Activated CD4-positive, alpha-beta memory T cell treated with anti-CD3 and anti-CD28 coated beads, Interleukin-2, amount 10 ng/mL, durations not matched to agents 7 days and 5 days (primary cell): ENCODE data around the gene DNAH3. TPM values are rescaled to one million over a fixed set of nuclear protein-coding genes. Genes with fewer than 3 reads are reported as not detected.
"Not testable (repeated sequence)": the region's sequence is repeated elsewhere in the genome, so short reads cannot be mapped to it uniquely, and the experiment has no call there.

Source experiments
- CTCF ChIA-PET: fragments of 350-600 bp; sonication (Branson Sonifier 250); formaldehyde crosslinking; loops from one replicate; lab custom pipeline; 2021; ENCODE audit warnings: antibody characterized with exemption, inconsistent platforms; lab: Charles Lee
- POLR2A ChIA-PET: fragments of 350-600 bp; sonication (Branson Sonifier 250); formaldehyde crosslinking; loops from one replicate; lab custom pipeline; 2021; ENCODE audit warnings: antibody characterized with exemption; lab: Charles Lee
- DNase-seq: peaks from one replicate; pipeline ENCODE4 v3.0.0-alpha.2; 2020
- H3K27ac Mint-ChIP-seq: one replicate; pipeline ENCODE4 v1.8.0; 2021; ENCODE audit warnings: mild to moderate bottlenecking, mixed read lengths
- H3K27me3 Mint-ChIP-seq: one replicate; pipeline ENCODE4 v1.8.0; 2021; ENCODE audit warnings: mixed read lengths
- H3K36me3 Mint-ChIP-seq: one replicate; pipeline ENCODE4 v1.8.0; 2021; ENCODE audit warnings: low read depth, mixed read lengths
- H3K4me1 Mint-ChIP-seq: one replicate; pipeline ENCODE4 v1.8.0; 2021; ENCODE audit warnings: mixed read lengths
- H3K4me3 Mint-ChIP-seq: one replicate; pipeline ENCODE4 v1.8.0; 2021; ENCODE audit warnings: mild to moderate bottlenecking, mixed read lengths
- H3K9me3 Mint-ChIP-seq: one replicate; pipeline ENCODE4 v1.8.0; 2021; ENCODE audit warnings: mixed read lengths
- total RNA-seq, 2 experiments: library from RNA; stranded (reverse); gene quantifications; one replicate each; pipeline ENCODE4 v1.2.3, GENCODE V29; 2021

The DNAH3 gene
- total RNA-seq, 2 experiments from 2014 or later: 0.03 to 0.05 TPM

- H3K4me3 Mint-ChIP-seq, POLR2A ChIA-PET, H3K36me3 Mint-ChIP-seq, DNase-seq, H3K9me3 Mint-ChIP-seq, CTCF ChIA-PET, H3K4me1 Mint-ChIP-seq, H3K27ac Mint-ChIP-seq: not testable (repeated sequence)
- H3K27me3 Mint-ChIP-seq: peaks cover 18% of the 10 kb centered on the region
These were observed 102.3 kb downstream of the DNAH3 start for GRCh38 chr16:21048091-21048912.

DNA sequence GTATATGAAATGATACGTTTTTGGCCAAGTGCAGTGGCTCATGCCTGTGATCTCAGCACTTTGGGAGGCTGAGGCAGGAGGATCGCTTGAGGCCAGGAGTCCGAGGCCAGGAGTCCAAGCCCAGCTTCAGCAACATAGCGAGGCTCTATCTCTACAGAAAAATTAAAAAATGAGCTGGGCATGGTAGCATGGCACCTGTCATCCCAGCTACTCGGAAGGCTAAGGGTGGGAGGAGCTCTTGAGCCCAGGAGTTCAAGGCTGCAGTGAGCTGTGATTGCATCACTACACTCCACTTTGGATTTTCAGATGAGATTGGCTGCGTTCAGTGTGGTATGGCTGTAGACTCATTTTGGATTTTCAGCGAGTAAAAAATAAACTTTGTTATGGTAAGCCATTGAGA is 112.4 kb downstream of the DNAH3 start:
- Mint-ChIP-seq H3K36me3 (no peaks in the 10 kb centered on the region), H3K4me1 (no peaks in the 10 kb centered on the region), H3K9me3 (no peaks in the 10 kb centered on the region), H3K27me3 (peaks cover 5% of the 10 kb centered on the region), H3K27ac (no peak overlapping the region), H3K4me3 (no peak overlapping the region)
- no peak for DNase-seq
- CTCF ChIA-PET: interaction anchor here (0.6 kb wide), 1 partner anchor 41 kb away, joined by 4 read pairs; no protein-coding TSS in a partner anchor
- POLR2A ChIA-PET: no interaction called here

DNA sequence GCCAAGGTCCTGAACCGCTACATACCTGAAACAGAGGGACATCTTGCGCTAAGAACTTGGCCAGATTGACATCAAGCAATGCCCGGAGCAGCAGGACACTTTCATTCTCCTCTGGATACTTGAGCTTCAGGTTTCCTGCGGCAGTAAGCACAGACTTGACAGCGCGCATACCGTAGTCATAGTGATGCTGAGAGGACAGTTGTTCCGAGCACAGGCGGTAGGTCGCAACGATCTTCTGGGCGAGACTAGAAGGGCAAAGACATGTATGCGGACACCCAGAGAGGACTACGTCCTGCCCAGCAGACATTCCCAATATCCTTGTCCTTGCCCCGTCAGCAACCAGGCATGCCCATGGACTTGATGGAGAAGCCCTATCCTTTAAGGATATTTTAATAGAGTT is 112.9 kb downstream of the DNAH3 start:
- POLR2A ChIA-PET: no interaction called here
- H3K27me3 Mint-ChIP-seq: peaks cover 5% of the 10 kb centered on the region
- no peaks in the 10 kb centered on the region for H3K4me1 Mint-ChIP-seq

DNA sequence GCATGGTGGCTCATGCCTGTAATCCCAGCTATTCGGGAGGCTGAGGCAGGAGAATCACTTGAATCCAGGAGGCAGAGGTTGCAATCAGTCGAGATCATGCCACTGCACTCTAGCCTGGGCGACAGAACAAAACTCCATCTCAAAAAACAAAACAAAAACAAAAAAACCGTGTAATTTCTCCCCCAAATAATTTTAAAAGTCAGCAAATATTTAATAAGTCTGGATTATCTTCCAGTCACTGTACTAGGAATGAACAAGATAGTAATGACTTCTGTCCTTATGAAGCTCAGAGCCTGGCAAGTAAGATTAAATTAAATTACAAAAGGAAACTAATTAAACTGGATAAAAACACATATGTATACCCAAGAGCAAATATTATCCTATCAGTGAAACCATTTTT is 113.5 kb downstream of the DNAH3 start:
- Mint-ChIP-seq H3K4me3 (no peak overlapping the region), H3K36me3 (no peaks in the 10 kb centered on the region), H3K27me3 (peaks cover 5% of the 10 kb centered on the region), H3K27ac (no peak overlapping the region), H3K4me1 (no peaks in the 10 kb centered on the region), H3K9me3 (no peaks in the 10 kb centered on the region)
- ChIA-PET CTCF (no interaction called here), POLR2A (no interaction called here)
- no peak for DNase-seq

More for the DNA sequence above, 112.9 kb downstream of the DNAH3 start:
- Mint-ChIP-seq H3K27ac (no peak overlapping the region), H3K4me3 (no peak overlapping the region), H3K36me3 (no peaks in the 10 kb centered on the region), H3K9me3 (no peaks in the 10 kb centered on the region)
- CTCF ChIA-PET: interaction anchor here (0.6 kb wide), 1 partner anchor 40 kb away, joined by 4 read pairs; no protein-coding TSS in a partner anchor
- no peak for DNase-seq

DNA sequence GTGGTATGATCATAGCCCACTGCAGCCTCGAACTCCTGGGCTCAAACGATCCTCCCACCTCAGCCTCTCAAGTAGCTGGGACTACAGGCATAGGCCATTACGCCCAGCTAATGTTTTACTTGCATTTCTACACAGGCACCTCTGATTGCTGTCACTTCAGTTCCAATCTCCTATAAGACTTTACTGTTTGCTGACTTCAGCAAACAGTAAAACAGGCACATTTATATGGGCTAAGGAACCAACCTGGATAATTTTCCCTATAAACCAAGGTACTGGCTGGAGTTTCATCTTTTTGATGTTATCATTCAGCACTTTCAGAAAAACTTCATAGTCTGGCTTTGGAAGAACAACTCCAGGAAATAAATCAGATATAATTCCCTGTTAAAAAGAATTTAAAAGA is 114.2 kb downstream of the DNAH3 start:
- Mint-ChIP-seq H3K36me3 (no peaks in the 10 kb centered on the region), H3K27me3 (peaks cover 8% of the 10 kb centered on the region), H3K4me3 (no peak overlapping the region), H3K27ac (no peak overlapping the region), H3K4me1 (no peaks in the 10 kb centered on the region), H3K9me3 (no peaks in the 10 kb centered on the region)
- POLR2A ChIA-PET: no interaction called here
- DNase-seq: no peak
- CTCF ChIA-PET: no interaction called here

DNA sequence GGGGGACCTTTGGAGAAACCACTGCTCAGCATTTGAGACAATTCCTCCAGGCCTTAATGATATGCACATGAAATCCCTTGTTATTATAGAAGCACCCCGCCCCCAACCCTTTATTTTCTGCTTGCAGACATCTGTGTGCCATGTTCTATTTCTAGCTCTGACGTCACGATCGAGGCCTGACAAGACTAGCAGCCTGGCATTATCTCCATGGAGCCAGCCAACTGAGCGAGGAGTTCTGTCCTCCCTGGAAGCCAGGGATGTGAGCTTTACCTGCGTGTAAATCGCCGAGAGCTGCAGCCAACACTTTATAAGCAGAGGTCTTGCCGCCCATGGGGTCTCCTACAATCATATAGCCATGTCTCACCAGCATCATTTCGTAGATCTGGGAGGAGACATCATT is 116.9 kb downstream of the DNAH3 start:
- ChIA-PET POLR2A (no interaction called here), CTCF (no interaction called here)
- Mint-ChIP-seq H3K27ac (no peak overlapping the region), H3K36me3 (no peaks in the 10 kb centered on the region), H3K4me3 (no peak overlapping the region), H3K27me3 (peaks cover 8% of the 10 kb centered on the region), H3K9me3 (no peaks in the 10 kb centered on the region), H3K4me1 (no peaks in the 10 kb centered on the region)
- no peak for DNase-seq

DNA sequence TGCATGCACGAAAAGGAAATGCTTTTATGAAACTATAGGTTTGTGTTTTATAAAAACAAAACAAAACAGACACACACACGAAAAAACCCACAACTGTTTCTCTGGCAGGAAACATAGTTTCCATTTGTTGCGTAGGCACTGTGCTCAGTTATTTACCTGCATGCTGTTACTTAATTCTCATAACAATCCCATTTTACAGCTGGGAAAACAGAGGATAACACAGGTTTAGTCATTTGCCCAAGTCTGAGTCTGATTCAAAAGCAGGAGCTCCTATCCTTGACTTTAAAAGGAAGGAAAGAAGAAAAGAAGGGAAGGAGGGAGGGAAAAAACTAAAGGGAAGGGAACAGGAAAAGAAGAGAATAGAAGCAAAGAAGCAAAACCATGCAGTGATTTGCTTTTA is 117.4 kb downstream of the DNAH3 start:
- Mint-ChIP-seq H3K4me3 (no peak overlapping the region), H3K4me1 (no peaks in the 10 kb centered on the region), H3K36me3 (no peaks in the 10 kb centered on the region), H3K27ac (no peak overlapping the region), H3K27me3 (peaks cover 8% of the 10 kb centered on the region), H3K9me3 (no peaks in the 10 kb centered on the region)
- ChIA-PET POLR2A (no interaction called here), CTCF (no interaction called here)
- no peak for DNase-seq

DNA sequence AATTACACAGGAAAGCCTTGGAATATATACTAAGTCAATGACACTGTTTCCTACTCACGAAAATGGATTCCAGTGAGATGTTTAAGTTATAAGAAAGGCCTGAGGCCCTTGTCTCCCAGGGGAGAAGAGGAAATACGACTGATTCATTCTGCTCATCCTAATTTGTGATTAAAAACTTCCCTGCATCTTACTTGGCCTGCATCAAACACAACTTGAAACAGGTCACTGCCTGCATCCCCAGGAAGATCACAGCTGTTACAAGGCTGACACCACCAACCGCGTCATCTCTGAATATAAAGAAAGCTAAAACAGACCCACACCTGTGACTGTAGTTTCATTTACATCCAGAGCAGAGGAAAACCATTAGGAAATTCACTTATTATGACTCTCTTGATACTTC is 121.9 kb downstream of the DNAH3 start:
- H3K36me3 Mint-ChIP-seq: no peaks in the 10 kb centered on the region
- POLR2A ChIA-PET: no interaction called here
- CTCF ChIA-PET: interaction anchor here (0.7 kb wide), 1 partner anchor 255 kb away, joined by 3 read pairs; no protein-coding TSS in a partner anchor
- H3K9me3 Mint-ChIP-seq: no peaks in the 10 kb centered on the region
- DNase-seq: no peak
- no peak overlapping the region for H3K4me3 Mint-ChIP-seq
- H3K4me1 Mint-ChIP-seq: peaks cover 6% of the 10 kb centered on the region
- no peak overlapping the region for H3K27ac Mint-ChIP-seq
- peaks cover 3% of the 10 kb centered on the region for H3K27me3 Mint-ChIP-seq

DNA sequence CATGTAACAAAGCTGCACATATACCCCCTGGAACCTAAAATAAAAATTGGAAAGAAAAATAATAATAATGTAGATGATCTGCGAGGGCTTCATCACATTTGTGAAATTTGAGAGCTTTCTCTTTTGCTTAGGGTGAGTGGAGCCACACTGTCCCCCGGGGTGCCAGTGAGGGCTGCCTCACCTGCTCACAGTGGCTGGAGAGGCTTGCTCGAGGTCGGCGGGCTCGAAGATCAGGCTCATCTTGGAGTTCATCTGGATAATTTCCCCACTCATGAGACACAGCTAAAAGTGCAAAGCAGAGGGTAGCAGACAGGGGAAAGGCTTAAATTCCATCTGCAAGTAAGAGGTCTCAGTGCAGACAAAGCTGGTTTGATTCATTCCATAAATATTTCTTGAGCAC is 123.8 kb downstream of the DNAH3 start:
- ChIA-PET CTCF (no interaction called here), POLR2A (no interaction called here)
- Mint-ChIP-seq H3K4me1 (peaks cover 14% of the 10 kb centered on the region), H3K36me3 (no peaks in the 10 kb centered on the region), H3K27ac (no peak overlapping the region), H3K27me3 (no peaks in the 10 kb centered on the region), H3K4me3 (no peak overlapping the region), H3K9me3 (no peaks in the 10 kb centered on the region)
- DNase-seq: no peak

GRCh38 chr16:21023509-21024202 is 127.0 kb downstream of the DNAH3 start:
- H3K4me1 Mint-ChIP-seq: peaks cover 14% of the 10 kb centered on the region
- H3K9me3 Mint-ChIP-seq: no peaks in the 10 kb centered on the region
- no peak overlapping the region for H3K4me3 Mint-ChIP-seq
- peak; percentile 26 for DNase-seq
- peaks cover 4% of the 10 kb centered on the region for H3K27me3 Mint-ChIP-seq
- H3K36me3 Mint-ChIP-seq: no peaks in the 10 kb centered on the region
- CTCF ChIA-PET: no interaction called here
- peak overlapping the region; percentile 40 for H3K27ac Mint-ChIP-seq
- POLR2A ChIA-PET: no interaction called here

- Mint-ChIP-seq H3K9me3 (no peaks in the 10 kb centered on the region), H3K36me3 (no peaks in the 10 kb centered on the region), H3K27ac (no peak overlapping the region), H3K4me3 (no peak overlapping the region), H3K27me3 (peaks cover 10% of the 10 kb centered on the region), H3K4me1 (peaks cover 14% of the 10 kb centered on the region)
- POLR2A ChIA-PET: no interaction called here
- no peak for DNase-seq
- CTCF ChIA-PET: no interaction called here
These were observed 129.3 kb downstream of the DNAH3 start for GRCh38 chr16:21021316-21021715.

DNA sequence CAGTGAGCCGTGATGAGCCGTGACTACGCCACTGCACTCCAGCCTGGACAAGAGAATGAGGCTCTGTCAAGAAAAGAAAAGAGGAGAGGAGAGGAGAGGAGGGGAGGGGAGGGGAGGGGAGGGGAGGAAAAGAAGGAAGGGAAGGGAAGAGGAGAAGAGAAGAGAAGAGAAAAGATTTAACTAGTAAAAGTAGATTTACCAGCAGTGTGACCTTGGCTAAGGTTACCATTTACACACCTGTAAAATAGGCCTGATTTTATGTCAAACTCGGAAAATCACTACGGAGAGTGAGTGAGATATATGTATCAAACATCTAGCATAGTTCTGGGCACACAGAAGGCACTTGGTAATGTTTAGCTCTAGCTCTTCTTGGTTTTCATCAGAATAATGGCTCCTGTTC is 140.8 kb downstream of the DNAH3 start:
- H3K27ac Mint-ChIP-seq: no peak overlapping the region
- H3K4me3 Mint-ChIP-seq: no peak overlapping the region
- ChIA-PET POLR2A (no interaction called here), CTCF (no interaction called here)
- peaks cover 37% of the 10 kb centered on the region for H3K27me3 Mint-ChIP-seq
- peaks cover 2% of the 10 kb centered on the region for H3K4me1 Mint-ChIP-seq
- H3K36me3 Mint-ChIP-seq: no peaks in the 10 kb centered on the region
- peaks cover 3% of the 10 kb centered on the region for H3K9me3 Mint-ChIP-seq
- no peak for DNase-seq

GRCh38 chr16:21005008-21005407 is 145.6 kb downstream of the DNAH3 start:
- peaks cover 24% of the 10 kb centered on the region for H3K27me3 Mint-ChIP-seq
- POLR2A ChIA-PET: no interaction called here
- CTCF ChIA-PET: no interaction called here
- H3K4me1 Mint-ChIP-seq: peaks cover 2% of the 10 kb centered on the region
- no peaks in the 10 kb centered on the region for H3K36me3 Mint-ChIP-seq
- H3K4me3 Mint-ChIP-seq: no peak overlapping the region
- H3K9me3 Mint-ChIP-seq: no peaks in the 10 kb centered on the region
- no peak overlapping the region for H3K27ac Mint-ChIP-seq
- DNase-seq: no peak
